Forelimb muscle (tissue), 1 donor: ENCODE data around the gene ACRV1. TPM values are rescaled to one million over a fixed set of nuclear protein-coding genes. Genes with fewer than 3 reads are reported as not detected.
A peak's percentile ranks its signal among the peaks of the same experiment; 100 is the strongest.

Experiments
- DNase-seq: peaks from one replicate; pipeline ENCODE4 v3.0.0-alpha.2; 2013; ENCODE audit warnings: low read depth
- polyA plus RNA-seq: library from polyadenylated mRNA; unstranded; fragments of 120-200 nt; gene quantifications from one replicate; pipeline ENCODE4 v1.2.1, GENCODE V29; 2013; ENCODE audit not compliant: insufficient read length

The ACRV1 gene
- polyA plus RNA-seq, 1 donor, result 0.34 TPM

DNA sequence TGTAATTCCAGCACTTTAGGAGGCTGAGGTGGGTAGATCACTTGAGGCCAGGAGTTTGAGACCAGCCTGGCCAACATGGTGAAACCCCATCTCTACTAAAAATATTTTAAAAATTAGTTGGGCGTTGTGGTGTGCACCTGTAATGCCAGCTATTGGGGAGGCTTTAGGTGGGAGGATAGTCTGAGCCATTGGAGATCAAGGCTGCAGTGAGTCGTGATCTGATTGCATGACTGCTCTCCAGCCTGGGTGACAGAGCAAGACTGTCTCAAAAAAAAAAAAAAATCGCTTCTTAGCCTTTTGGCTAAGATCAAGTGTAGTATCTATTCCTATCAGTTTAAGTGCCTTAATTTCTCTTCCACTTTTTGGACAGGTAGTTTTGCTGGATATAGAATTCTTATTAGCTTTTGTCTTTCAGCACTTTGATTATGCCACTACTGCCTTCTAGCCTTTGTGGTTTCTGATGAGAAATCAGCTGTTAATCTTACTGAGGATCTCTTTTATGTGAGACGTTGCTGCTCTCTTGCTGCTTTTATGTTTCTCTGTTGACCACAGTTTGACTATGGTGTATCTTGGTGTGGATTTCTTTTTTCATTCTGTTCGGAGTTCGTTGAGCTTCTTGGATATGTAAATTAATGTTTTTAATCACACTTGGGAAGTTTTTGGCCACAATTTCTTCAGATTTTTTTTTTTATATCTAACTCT, 31.0 kb downstream of the ACRV1 start:
- no peak for DNase-seq

DNA sequence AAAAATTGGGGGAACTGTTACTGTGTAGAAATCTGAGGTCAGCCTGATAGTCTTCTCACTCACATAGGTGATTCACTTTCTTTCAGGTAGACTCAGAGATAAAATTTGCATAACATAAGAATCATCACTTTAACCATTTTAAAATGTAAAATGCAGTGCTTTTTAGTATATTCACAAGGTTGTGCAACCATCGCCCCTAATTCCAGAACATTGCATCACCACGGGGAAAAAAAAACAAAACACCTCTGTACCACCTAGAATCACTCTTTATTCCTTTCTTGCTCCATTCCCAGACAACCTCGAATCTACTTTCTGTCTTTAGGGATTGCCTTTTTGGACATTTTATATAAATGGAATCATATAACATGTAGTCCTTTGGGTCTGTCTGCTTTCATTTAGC, 34.8 kb downstream of the ACRV1 start:
- DNase-seq, result no peak

DNA sequence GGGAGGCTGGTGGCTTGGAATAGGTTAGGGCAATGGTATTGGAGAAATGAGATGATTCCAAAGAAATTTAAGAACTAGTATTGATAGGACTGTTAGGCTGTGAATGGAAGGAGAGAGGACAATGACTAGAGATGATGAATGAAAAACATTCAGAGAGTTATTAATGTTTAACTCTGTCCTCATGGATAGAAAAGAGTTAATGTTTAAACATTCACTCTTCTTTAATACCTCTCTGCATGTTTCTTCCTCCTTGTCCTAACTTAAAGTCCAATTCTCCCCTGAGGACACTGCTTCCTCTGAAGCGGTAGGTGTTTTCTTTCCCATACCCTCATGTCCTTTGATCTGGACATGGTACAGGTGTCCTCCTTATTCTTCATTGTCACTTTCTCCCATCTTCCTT, 42.3 kb downstream of the ACRV1 start:
- DNase-seq, result no peak

DNA sequence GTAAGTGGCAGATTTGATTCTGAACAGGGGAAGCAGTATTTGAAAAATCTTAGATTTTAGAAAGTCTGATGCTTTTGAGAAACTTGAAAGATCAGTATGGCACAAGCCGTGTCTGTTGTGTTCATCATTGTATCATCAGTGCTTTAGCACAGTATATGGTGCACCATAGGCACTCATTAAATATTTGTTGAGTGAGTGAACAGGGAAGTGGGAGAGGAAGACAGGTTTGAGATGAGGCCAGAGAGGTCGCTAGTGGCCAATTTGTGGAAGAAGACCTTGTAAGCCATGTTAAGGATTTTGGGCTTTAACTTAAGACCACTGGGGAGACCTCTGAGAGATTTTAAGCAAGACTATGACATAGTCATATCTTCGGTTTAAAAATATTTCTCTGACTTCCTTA, 42.8 kb downstream of the ACRV1 start:
- DNase-seq, result no peak

DNA sequence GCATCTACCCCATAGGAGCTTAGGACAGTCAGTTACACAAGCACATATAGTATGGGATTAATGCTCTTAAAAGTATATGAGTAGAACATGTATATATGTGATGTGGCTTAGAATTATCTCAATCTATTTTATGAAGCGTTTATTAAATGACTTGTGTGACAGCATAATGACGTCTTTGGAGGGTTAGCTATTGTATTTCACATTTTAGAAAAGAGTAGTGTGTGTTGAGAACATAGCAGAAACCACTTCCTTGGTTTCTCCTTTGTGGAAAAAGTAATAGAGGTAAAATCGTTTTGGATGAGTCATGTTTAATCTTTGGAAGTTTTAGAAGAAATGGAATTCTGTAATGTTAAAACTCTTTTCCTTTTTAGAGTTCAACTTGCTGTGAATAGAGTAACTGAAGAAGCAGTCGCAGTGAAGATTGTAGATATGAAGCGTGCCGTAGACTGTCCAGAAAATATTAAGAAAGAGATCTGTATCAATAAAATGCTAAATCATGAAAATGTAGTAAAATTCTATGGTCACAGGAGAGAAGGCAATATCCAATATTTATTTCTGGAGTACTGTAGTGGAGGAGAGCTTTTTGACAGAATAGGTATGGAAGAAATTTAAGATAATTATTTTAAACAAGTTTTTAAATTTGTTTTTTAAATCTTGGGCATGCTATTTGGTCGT, 53.3 kb downstream of the ACRV1 start:
- DNase-seq, result no peak

DNA sequence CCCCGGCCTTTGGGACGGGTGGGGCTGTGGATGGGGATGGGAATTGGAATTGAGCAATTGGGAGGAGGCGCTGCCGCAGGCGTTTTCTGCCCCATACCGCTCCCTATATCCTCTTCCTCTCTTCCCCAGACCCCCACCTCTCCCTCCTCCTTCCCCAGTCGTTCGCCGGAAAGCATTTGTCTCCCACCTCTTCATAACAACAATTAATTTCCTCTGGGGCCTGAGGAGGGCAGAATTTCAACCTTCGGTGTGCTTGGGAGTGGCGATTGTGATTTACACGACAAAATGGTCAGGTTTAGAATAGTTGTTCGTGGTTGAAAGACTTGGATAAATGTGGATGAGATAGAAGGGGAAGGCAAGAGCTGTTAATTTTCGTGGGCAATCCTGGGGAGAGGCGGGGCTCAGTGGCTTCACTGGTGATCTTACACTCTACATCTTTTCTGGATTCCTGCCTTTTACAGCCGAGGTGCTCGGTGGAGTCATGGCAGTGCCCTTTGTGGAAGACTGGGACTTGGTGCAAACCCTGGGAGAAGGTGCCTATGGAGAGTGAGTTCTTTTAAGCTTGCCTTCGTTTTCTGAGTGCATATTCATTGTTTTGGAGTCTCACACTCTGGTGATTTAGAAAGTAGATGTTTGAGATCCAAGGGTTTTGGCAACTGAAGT, 54.2 kb downstream of the ACRV1 start:
- DNase-seq, result no peak

DNA sequence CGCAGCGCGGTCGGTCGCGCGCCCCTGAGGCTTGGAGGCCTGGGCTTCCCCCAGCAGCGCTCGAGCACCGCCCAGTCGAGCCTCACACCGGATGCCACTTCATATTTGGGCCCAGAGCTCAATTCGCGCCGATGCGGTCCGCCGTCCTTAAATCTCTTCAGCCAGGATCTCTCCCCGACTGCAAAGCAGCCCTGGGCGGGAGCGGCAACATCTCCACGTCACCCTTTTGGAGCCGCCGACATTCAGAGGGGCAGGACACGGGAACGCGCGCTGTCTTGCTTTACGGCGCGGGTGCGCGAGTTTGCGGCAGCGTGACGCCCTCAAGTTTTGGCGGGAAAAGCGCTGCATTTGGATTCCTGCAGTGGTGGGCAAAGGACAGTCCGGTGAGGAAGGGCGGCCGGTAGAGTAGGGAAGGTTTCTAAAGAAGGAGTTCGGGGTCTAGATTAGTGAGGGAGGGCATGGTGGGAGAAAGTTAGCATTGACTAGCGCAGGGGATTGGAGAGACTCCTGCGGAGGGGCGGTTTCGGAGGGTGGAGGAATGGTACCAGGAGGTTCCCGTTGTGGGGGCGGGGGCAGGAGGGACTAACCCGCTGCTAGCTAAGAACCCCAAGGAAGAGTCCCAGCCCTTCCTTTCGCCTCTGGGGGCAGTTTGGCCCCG, 54.9 kb downstream of the ACRV1 start:
- peak; percentile 71 for DNase-seq

DNA sequence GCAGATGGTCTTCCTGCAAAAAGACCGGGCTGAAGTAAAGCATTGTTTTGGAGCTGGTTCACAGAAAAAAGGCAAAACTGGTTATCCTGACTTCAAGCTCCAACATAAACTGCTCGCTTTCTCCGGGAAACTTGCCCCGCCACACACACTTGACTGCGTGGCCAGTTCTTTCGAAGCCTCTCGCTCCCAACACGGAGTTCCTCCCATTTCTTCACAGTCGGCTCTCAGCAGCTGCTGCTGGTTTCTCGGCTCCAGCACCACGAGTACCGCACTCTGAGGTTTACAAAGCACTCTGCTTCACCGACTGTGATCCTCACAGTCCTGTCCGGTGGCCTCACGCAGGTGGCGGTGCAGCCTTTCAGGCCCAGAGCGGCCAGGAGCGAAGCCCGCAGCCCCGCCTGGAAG, 55.4 kb downstream of the ACRV1 start:
- DNase-seq, result no peak

DNA sequence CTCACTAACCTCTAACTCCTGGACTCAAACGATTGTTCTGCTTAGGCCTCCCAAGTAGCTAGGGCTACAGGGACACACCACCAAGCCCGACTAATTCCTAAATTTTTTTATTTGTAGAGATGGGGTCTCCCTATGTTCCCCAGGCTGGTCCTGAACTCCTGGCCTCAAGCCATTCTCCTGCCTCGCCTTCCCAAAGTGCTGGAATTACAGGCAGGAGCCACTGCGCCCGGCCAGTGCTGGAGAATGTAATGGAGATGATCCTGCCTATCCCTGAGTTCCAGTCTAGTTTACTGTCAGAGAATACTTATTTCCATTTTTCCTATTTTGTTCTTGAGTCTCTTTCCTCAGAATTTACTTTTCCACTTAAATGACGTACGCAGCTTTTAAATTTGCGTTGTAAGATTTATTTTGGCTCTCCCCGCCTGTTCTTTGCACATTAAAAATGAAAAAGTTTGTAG, 55.9 kb downstream of the ACRV1 start, which contains the start of gene CHEK1:
CHEK1 (plus strand) TSS at position 408 of the 458 bp plus-strand sequence. CDS start 1,606 bp downstream, outside the sequence.
- no peak for DNase-seq

DNA sequence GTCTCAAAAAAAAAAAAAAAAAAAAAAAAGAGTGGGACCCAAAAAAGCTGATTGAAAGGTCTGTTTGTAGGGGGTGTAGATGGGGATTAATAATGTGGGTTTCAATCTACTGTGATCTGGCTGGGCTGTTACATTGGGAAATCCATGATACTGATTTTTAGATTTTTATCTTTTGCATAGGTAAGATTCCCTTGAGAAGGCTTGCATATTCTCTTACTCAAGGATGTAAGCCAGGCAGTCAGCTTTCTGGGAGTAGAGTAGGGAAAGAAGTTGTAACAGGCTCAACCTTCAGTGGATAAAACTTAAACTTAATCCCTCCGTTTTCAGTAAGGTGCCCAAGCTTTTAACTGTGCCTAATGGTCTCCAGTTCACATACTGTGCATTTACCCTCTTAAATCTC, 57.6 kb downstream of the ACRV1 start:
- no peak for DNase-seq

DNA sequence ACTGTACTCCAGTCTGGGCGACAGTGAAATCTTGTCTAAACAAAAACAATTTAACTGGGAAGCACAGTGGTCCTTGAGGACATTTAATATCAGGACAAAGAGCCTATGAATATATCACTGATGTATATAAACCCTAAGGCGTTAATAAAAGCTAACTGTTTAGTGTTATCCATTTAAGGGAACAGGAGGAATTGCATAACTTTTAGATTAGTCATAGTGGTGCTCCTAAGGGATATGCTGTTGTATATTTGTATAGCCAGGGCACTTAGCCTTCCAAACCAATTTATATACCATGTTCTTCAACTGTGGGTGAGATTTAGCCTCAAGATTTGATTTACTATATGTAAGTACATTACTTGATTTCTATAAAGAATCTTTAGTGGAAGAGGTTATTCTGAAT, 58.7 kb downstream of the ACRV1 start:
- DNase-seq, result no peak

Other genes with a start within 250 kb of the ACRV1 start
- 4.8 TPM for gene FEZ1, start 184.6 kb downstream of the ACRV1 start, polyA plus RNA-seq
- 73.5 TPM for gene EI24, start 111.4 kb downstream of the ACRV1 start, polyA plus RNA-seq
- 110 TPM for gene STT3A, start 88.0 kb downstream of the ACRV1 start, polyA plus RNA-seq
- 8.6 TPM for gene CHEK1, start 55.7 kb downstream of the ACRV1 start, polyA plus RNA-seq
- not detected for gene PATE1, start 65.4 kb upstream of the ACRV1 start, polyA plus RNA-seq
- not detected for gene PATE2, start 98.0 kb upstream of the ACRV1 start, polyA plus RNA-seq
- not detected for gene PATE3, start 107.3 kb upstream of the ACRV1 start, polyA plus RNA-seq
- gene PATE4, start 152.5 kb upstream of the ACRV1 start, polyA plus RNA-seq, result not detected
- 5.4 TPM for gene HYLS1, start 206.8 kb upstream of the ACRV1 start, polyA plus RNA-seq
- 12.4 TPM for gene PUS3, start 222.4 kb upstream of the ACRV1 start, polyA plus RNA-seq
- 0.59 TPM for gene DDX25, start 223.7 kb upstream of the ACRV1 start, polyA plus RNA-seq